Osteoblast (primary cell): Measurements from ENCODE around the gene DTNB. TPM values are rescaled to one million over a fixed set of nuclear protein-coding genes. Genes with fewer than 3 reads are reported as not detected.

ENCODE experiments used
- DNase-seq: peaks from one replicate; pipeline ENCODE4 v3.0.0; 2011; ENCODE audit warnings: low spot score, mixed read lengths; ENCODE audit not compliant: insufficient read length; ENCODE audit errors: missing footprints
- H2AFZ ChIP-seq: 2 replicates; pipeline ENCODE4 v1.6.0; 2011; ENCODE audit warnings: mild to moderate bottlenecking, low read length
- H3K27ac ChIP-seq: 2 replicates; pipeline ENCODE4 v1.5.1; 2011; ENCODE audit warnings: mild to moderate bottlenecking, low read depth, low read length, moderate library complexity
- H3K27me3 ChIP-seq: 2 replicates; pipeline ENCODE4 v1.6.0; 2012; ENCODE audit warnings: mild to moderate bottlenecking, control low read depth, inconsistent platforms, low read length, moderate library complexity; ENCODE audit not compliant: insufficient read depth
- H3K36me3 ChIP-seq: 2 replicates; pipeline ENCODE4 v1.5.1; 2011; ENCODE audit warnings: mild to moderate bottlenecking, low read length, control low read depth, moderate library complexity; ENCODE audit not compliant: insufficient read depth
- H3K4me1 ChIP-seq: 2 replicates; pipeline ENCODE4 v1.5.1; 2011; ENCODE audit warnings: mild to moderate bottlenecking, low read length, control low read depth, moderate library complexity; ENCODE audit not compliant: insufficient read depth
- H3K4me2 ChIP-seq: 2 replicates; pipeline ENCODE4 v1.6.0; 2011; ENCODE audit warnings: mild to moderate bottlenecking, low read length; ENCODE audit not compliant: insufficient read depth
- H3K4me3 ChIP-seq: fragments of 200-600 bp; sonication (generic); 3 replicates; pipeline ENCODE4 v1.5.1; 2012; ENCODE audit warnings: mild to moderate bottlenecking, low read length, inconsistent platforms; ENCODE audit not compliant: insufficient read depth
- H3K79me2 ChIP-seq: 2 replicates; pipeline ENCODE4 v1.6.0; 2012; ENCODE audit warnings: mild to moderate bottlenecking, low read length, control low read depth, inconsistent platforms; ENCODE audit not compliant: insufficient read depth
- H3K9me3 ChIP-seq: 2 replicates; pipeline ENCODE4 v1.5.1; 2011; ENCODE audit warnings: low read depth, low read length, control low read depth
- H4K20me1 ChIP-seq: 2 replicates; pipeline ENCODE4 v1.6.0; 2012; ENCODE audit warnings: mild to moderate bottlenecking, low read length, control low read depth; ENCODE audit not compliant: insufficient read depth
- CTCF ChIP-seq: IDR thresholded peaks from 2 replicates; pipeline ENCODE4 v1.5.1; 2011; ENCODE audit warnings: mild to moderate bottlenecking, low read depth, low read length, moderate library complexity; ENCODE audit errors: extremely low read depth
- total RNA-seq: library from RNA; depleted of rRNA; stranded (reverse); fragments of >200 nt; gene quantifications from 2 replicates; pipeline ENCODE4 v1.2.3, GENCODE V29; 2012

Gene DTNB
- total RNA-seq, 1 donor, result 9.8 TPM

DNA sequence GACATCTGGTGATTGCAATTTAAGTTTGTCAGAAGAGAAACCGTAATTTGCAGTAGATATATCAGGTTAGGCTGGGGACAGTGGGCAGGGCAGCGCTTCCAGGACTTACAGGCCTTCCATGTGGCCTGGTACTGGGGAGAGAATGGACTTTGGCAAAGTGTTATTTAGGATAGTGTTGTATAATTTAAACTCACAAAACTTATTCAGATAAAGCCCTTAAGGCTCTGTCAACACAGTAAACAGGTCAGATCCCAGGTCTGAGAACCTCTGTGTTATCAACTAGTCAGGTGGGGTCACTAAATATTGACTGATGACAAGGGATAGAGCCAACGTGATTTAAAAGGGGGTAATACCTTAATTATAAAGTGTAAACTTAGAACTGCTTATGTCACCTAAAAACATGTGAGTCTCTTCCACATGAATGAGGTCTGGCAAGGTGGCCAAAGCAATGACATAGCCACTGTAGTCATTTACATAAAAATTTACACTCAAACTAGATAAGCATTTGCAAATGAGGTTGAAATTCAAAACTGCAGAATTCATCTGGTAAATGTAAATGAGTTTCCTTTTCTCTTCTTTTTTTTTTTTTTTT lies 251.5 kb downstream of the DTNB start:
- H3K27me3 ChIP-seq, result no peaks in the 10 kb centered on the region
- no peak overlapping the region for H3K27ac ChIP-seq
- no peak overlapping the region for H3K4me2 ChIP-seq
- no peak overlapping the region for H2AFZ ChIP-seq
- no peak overlapping the region for H3K4me3 ChIP-seq
- no peaks in the 10 kb centered on the region for H3K4me1 ChIP-seq
- no peaks in the 10 kb centered on the region for H3K36me3 ChIP-seq
- H3K9me3 ChIP-seq, result no peaks in the 10 kb centered on the region
- no peak for TF ChIP-seq CTCF
- no peak for DNase-seq
- no peaks in the 10 kb centered on the region for H4K20me1 ChIP-seq
- no peaks in the 10 kb centered on the region for H3K79me2 ChIP-seq

DNA sequence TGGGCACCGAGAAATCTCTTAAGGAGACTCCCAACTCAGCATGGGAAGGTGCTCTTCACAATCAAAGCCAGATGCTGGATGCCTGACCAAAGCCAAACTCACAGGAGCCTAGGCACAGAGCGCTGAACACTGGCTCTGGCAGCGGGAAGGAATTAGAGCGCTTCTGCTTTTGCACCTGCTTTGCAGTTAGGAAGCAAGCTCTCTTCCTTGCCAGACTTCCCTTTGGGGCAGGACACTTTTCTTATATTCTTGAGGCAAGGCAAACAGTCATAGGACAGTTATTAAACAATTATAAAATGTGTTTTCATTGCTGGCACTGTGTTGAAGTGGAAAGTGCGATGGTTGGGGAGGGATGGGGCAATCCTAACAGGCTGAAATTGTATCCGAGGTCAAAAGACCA lies 252.1 kb downstream of the DTNB start:
- no peak for DNase-seq
- no peak overlapping the region for H3K4me3 ChIP-seq

GRCh38 chr2:25420820-25421237 lies 252.5 kb downstream of the DTNB start:
- no peak for DNase-seq
- H3K4me3 ChIP-seq, result no peak overlapping the region
- no peaks in the 10 kb centered on the region for H3K4me1 ChIP-seq
- H3K79me2 ChIP-seq, result no peaks in the 10 kb centered on the region
- no peak for TF ChIP-seq CTCF
- H2AFZ ChIP-seq, result no peak overlapping the region
- no peak overlapping the region for H3K4me2 ChIP-seq
- H3K27me3 ChIP-seq, result no peaks in the 10 kb centered on the region
- H3K27ac ChIP-seq, result no peak overlapping the region
- H4K20me1 ChIP-seq, result no peaks in the 10 kb centered on the region
- no peaks in the 10 kb centered on the region for H3K36me3 ChIP-seq
- no peaks in the 10 kb centered on the region for H3K9me3 ChIP-seq

More for the DNA sequence above, 252.1 kb downstream of the DTNB start:
- no peaks in the 10 kb centered on the region for H3K4me1 ChIP-seq
- H3K27ac ChIP-seq, result no peak overlapping the region
- no peaks in the 10 kb centered on the region for H3K9me3 ChIP-seq
- H3K4me2 ChIP-seq, result no peak overlapping the region
- H2AFZ ChIP-seq, result no peak overlapping the region
- no peaks in the 10 kb centered on the region for H3K79me2 ChIP-seq
- H3K36me3 ChIP-seq, result no peaks in the 10 kb centered on the region
- H4K20me1 ChIP-seq, result no peaks in the 10 kb centered on the region
- no peak for TF ChIP-seq CTCF
- no peaks in the 10 kb centered on the region for H3K27me3 ChIP-seq

- no peak overlapping the region for H3K4me2 ChIP-seq
Observed at GRCh38 chr2:25419678-25420242, 253.6 kb downstream of the DTNB start.

More at GRCh38 chr2:25419678-25420242, 253.6 kb downstream of the DTNB start:
- Histone ChIP-seq H4K20me1 (no peaks in the 10 kb centered on the region), H3K27ac (no peak overlapping the region), H3K4me1 (no peaks in the 10 kb centered on the region), H3K27me3 (no peaks in the 10 kb centered on the region), H3K36me3 (no peaks in the 10 kb centered on the region), H3K79me2 (no peaks in the 10 kb centered on the region), H2AFZ (no peak overlapping the region), H3K4me3 (no peak overlapping the region), H3K9me3 (no peaks in the 10 kb centered on the region)
- no peak for TF ChIP-seq CTCF
- DNase-seq, result no peak
